Ovary (tissue), 9 donors: Measurements from ENCODE around the gene PRRC1. TPM values are rescaled to one million over a fixed set of nuclear protein-coding genes. Genes with fewer than 3 reads are reported as not detected.

ENCODE experiments used
- DNase-seq, 5 donors: peaks; one replicate each; pipeline ENCODE4 v3.0.0-alpha.2; 2019 to 2020
- H3K27ac ChIP-seq, 2 donors: fragments of 200-600 bp; one replicate each; pipeline versions ENCODE4 v1.5.1 to v1.8.0; 2019 to 2022
- H3K27me3 ChIP-seq: fragments of 200-600 bp; one replicate; pipeline ENCODE4 v1.8.0; 2022
- H3K36me3 ChIP-seq: fragments of 200-600 bp; sonication (generic); one replicate; pipeline ENCODE4 v1.5.1; 2019
- H3K4me1 ChIP-seq: one replicate; pipeline ENCODE4 v1.8.1; 2013; ENCODE audit warnings: mild to moderate bottlenecking, moderate library complexity; ENCODE audit not compliant: insufficient read depth
- H3K4me3 ChIP-seq: fragments of 200-600 bp; sonication (generic); one replicate; pipeline ENCODE4 v1.5.1; 2017
- H3K9me3 ChIP-seq, 2 donors: fragments of 200-600 bp in 1 of 2; sonication (generic) in 1 of 2; one replicate each; pipeline versions ENCODE4 v1.5.1 to v1.8.1; 2013 to 2019; ENCODE audit warnings: mild to moderate bottlenecking in 1 of 2, moderate library complexity in 1 of 2
- EP300 ChIP-seq: sonication (generic); formaldehyde crosslinking; IDR thresholded peaks from one replicate; pipeline ENCODE4 v1.6.1; 2017; ENCODE audit warnings: antibody characterized with exemption
- POLR2A ChIP-seq: fragments of 450-650 bp; IDR thresholded peaks from one replicate; pipeline ENCODE4 v1.6.1; 2017; ENCODE audit warnings: antibody characterized with exemption, mild to moderate bottlenecking, moderate library complexity
- WGBS, 3 donors: extraction: QIAGEN DNeasy Blood & Tissue Kit in 1 of 3; methylation state at CpG; one replicate each; pipeline versions ENCODE4 v1.1.5 to v1.1.7; 2013 to 2017; 5-methylcytosine and 5-hydroxymethylcytosine counted together
- intact Hi-C, 4 donors: fragments of 100-400 bp; cut with DNase I; formaldehyde crosslinking; loops; one replicate each; pipeline versions ENCODE4 v1.11.0 to v1.15.1; 2022 to 2023
- polyA plus RNA-seq, 2 donors: library from polyadenylated mRNA; stranded (reverse); fragments of 200-250 nt in 1 of 2; fragments of 350-450 nt in 1 of 2; fragmentation: Illumina TruSeq in 1 of 2; extraction: RNeasy Lipid Tissue Mini Kit (QIAGEN cat#74804) in 1 of 2; gene quantifications; one replicate each; pipeline ENCODE4 v1.2.3, GENCODE V29; 2013 to 2014
- total RNA-seq, 7 donors: library from RNA; depleted of rRNA in 2 of 7; stranded (reverse); fragments of >200 nt in 2 of 7; fragmentation: NEBNext Ultra II Directional in 3 of 7; extraction: Animal tissue kit (Norgen Biotek cat#: 25700) in 3 of 7; gene quantifications; one replicate each; pipeline versions ENCODE4 v1.1.0 to v1.2.4, GENCODE V29; 2016 to 2023
- TF ChIP-seq, protein P1 (sequence below), 3 donors: fragments of 450-650 bp in 2 of 3; fragments of 200-600 bp in 1 of 3; IDR thresholded peaks; one replicate each; pipeline versions ENCODE4 v1.5.1 to v1.8.0; 2016 to 2022; ENCODE audit warnings: antibody characterized with exemption in 3 of 3, mild to moderate bottlenecking in 1 of 3
- donor health status: DM: no; HTN: no; CAD: no; lungs with moderate emphysema.
- donor health status: DM: no; HTN: no; CAD: no.
- donor health status: Bipolar disorder and iron deficiency.
- donor health status: DM: yes; HTN: yes; CAD: no.
- donor health status: DM: no; HTN: no; CAD: no.
- donor health status: DM: yes; HTN: yes; CAD: no.

Gene PRRC1
- total and polyA plus RNA-seq, 9 donors = 19.0 to 59.0 (median 46.1) TPM

DNA sequence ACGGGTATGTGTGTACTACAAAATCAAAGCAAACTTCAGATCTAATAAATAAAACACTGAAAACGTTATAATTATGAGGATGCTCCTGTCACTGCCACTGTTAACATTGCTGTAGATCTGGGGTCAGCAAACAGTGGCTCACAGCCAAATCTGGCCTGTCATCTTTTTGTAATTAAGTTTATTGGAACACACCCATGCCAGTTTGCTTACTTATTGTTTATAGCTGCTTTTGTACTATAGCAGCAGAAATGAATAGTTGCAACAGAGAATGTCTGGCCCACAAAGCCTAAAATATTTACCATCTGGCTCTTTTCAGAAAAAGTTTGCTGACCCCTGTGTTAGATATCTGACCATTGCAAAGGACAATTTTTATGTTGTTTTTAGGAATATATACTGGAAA is 32.1 kb downstream of the PRRC1 start:
- Histone ChIP-seq H3K27me3 (no peaks in the 10 kb centered on the region), H3K9me3 (peaks cover 0 to under 1% of the 10 kb centered on the region in 2 donors), H3K4me1 (no peaks in the 10 kb centered on the region), H3K4me3 (no peak overlapping the region), H3K27ac (no peak overlapping the region), H3K36me3 (no peaks in the 10 kb centered on the region)
- TF ChIP-seq, protein P1, sequence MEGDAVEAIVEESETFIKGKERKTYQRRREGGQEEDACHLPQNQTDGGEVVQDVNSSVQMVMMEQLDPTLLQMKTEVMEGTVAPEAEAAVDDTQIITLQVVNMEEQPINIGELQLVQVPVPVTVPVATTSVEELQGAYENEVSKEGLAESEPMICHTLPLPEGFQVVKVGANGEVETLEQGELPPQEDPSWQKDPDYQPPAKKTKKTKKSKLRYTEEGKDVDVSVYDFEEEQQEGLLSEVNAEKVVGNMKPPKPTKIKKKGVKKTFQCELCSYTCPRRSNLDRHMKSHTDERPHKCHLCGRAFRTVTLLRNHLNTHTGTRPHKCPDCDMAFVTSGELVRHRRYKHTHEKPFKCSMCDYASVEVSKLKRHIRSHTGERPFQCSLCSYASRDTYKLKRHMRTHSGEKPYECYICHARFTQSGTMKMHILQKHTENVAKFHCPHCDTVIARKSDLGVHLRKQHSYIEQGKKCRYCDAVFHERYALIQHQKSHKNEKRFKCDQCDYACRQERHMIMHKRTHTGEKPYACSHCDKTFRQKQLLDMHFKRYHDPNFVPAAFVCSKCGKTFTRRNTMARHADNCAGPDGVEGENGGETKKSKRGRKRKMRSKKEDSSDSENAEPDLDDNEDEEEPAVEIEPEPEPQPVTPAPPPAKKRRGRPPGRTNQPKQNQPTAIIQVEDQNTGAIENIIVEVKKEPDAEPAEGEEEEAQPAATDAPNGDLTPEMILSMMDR (IDR thresholded peaks at IDR 0.05) = no peak
- TF ChIP-seq EP300 (no peak), POLR2A (no peak)
- intact Hi-C loops = no loop called here
- no peak for DNase-seq
- WGBS, 3 donors = 28 to 47% (median 34%) methylated on average over 2 of the region's 2 CpGs

DNA sequence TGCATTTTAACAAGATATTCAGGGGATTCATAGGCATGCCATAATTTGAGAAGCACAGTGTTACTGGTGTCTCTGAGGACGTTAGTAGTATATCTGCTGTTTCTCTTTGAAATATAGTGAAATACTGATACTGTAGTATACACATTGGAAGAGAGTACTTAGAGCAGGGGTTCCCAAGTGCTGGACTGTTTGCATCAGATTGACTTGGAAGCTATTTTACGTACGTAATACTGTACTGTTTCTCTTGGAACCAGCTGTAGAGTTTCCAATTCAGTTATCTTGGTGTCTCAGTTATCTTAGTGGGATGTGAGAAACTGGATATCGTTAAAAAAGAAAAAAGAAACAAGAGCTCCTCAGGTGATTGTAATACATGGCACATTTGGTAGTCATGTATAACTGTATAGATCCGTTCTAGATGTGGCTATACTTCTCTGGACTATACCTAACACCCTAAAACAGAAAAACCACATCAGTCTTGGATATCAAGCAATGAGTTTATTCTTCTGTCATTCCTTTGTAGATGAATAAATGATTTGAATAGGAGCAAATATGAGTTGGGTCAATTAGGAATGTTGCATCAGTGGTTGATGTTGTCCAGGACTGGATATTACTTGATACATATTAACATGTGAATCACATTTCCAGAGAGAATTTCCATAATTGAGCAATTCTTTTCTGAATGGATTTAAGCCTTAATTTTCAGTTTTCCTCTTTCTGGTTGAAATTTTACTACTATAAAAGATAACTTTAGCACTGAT is 33.4 kb downstream of the PRRC1 start:
- H3K4me3 ChIP-seq = no peak overlapping the region
- H3K27ac ChIP-seq = no peak overlapping the region
- no peak for DNase-seq
- H3K27me3 ChIP-seq = no peaks in the 10 kb centered on the region
- no peaks in the 10 kb centered on the region for H3K4me1 ChIP-seq
- 74 to 80% (median 75%) methylated on average over 5 of the region's 5 CpGs for WGBS, 3 donors
- TF ChIP-seq, protein P1 (IDR thresholded peaks at IDR 0.05) = no peak
- TF ChIP-seq POLR2A = no peak
- TF ChIP-seq EP300 = no peak
- no peaks in the 10 kb centered on the region for H3K9me3 ChIP-seq
- intact Hi-C loops = no loop called here
- H3K36me3 ChIP-seq = no peaks in the 10 kb centered on the region

DNA sequence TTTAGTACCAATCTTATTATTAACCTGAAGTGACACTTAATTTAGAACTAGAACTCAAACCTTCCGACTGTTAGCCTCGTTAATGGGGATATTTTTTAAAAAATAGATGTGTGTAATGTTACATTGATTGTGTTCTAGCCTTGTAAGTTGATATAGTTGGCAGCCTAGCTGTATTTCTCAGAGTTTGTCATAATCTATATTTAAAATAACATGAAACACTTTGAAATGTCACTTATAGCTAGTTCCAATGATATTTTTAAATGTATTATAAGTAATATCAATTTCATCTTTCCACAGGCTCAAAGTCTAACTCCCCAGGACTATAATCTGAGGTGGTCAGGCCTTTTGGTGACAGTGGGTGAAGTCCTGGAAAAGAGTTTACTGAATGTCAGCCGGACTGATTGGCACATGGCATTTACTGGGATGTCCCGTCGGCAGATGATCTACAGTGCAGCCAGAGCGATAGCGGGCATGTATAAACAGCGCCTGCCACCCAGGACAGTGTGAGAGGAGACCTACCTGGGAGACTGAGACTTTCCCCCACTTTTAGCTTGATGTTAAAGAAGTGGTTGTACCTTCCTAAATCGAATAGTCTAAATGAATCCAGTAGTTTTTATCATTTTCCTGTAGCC is 34.1 kb downstream of the PRRC1 start:
- Histone ChIP-seq H3K36me3 (no peaks in the 10 kb centered on the region), H3K27me3 (no peaks in the 10 kb centered on the region), H3K27ac (no peak overlapping the region), H3K4me3 (no peak overlapping the region), H3K4me1 (no peaks in the 10 kb centered on the region), H3K9me3 (no peaks in the 10 kb centered on the region)
- intact Hi-C loops = no loop called here
- 85 to 93% (median 90%) methylated on average over 9 of the region's 9 CpGs for whole genome bisulfite sequencing, 3 donors
- DNase-seq = no peak
- TF ChIP-seq EP300 (no peak), POLR2A (no peak)
- TF ChIP-seq, protein P1 (IDR thresholded peaks at IDR 0.05) = no peak

DNA sequence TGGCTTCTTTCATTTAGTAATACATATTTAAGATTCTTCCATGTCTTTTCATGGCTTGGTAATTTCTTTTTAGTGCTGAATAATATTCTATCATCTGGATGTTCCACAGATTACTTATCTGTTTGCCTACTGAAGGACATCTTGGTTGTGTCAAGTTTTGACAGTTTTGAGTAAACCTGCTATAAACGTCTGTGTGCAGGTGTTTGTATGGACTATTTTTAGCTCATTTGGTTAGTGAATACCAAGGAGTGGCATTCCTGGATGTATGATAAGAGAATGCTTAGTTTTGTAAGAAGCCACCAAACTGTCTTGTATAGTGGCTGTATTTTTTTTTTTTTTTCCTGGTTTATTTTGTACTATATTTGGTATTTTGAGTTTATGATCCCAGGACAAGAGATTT is 38.4 kb downstream of the PRRC1 start:
- no peak overlapping the region for H3K27ac ChIP-seq
- no peaks in the 10 kb centered on the region for H3K36me3 ChIP-seq
- DNase-seq = no peak
- TF ChIP-seq EP300 (no peak), POLR2A (no peak)
- TF ChIP-seq, protein P1 (IDR thresholded peaks at IDR 0.05) = no peak
- WGBS, 3 donors = 16 to 46% (median 18%) methylated on average over 1 of the region's 1 CpG
- no peak overlapping the region for H3K4me3 ChIP-seq
- no peaks in the 10 kb centered on the region for H3K27me3 ChIP-seq
- H3K9me3 ChIP-seq = no peaks in the 10 kb centered on the region
- no peaks in the 10 kb centered on the region for H3K4me1 ChIP-seq
- intact Hi-C loops = no loop called here
